Kasumi-1 (cell line): ENCODE measurements around the gene BATF3.

Source experiments
- DNase-seq, 2 experiments: peaks; one replicate each; lab custom pipeline; 2025; lab: John Stamatoyannopoulos, UW

The BATF3 gene

GRCh38 chr1:212703991-212704564, 4.4 kb upstream of the BATF3 start:
- no peak for DNase-seq

DNA sequence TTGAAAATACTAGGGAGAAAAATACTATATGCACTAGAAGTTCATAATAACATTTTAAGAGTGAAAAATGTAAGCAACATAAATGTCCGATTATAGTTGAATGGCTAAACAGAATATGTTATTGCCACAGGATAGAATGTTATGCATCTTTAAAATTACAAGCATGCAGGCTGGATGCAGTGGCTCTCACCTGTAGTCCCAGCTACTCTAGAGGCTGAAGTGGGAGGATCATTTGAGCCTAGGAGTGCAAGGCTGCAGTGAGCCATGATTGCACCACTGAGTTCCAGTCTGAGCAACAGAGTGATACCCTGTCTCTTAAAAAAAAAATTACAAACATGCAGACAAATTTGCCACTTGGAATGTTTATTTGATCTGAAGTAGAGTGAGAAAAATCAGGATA, 3.0 kb upstream of the BATF3 start:
- DNase-seq: no peak

DNA sequence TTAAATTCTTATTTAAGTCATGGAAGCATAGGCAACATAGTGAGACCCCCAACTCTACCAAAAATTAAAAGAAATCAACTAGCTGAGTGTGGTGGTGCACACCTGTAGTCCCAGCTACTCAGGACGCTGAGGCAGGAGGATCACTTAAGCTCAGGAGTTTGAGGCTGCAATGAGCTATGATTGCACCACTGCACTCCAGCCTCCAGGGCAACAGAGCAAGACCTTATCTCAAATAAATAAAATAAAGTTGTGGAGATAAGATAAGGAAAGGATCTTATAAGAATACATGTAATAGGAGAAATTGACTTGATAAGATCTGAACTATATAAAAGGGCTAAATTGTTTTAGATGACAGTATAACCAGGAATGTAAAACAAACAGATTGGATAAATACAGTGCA, 2.3 kb upstream of the BATF3 start:
- DNase-seq: no peak

- DNase-seq: peak in 1 of 2 experiments; percentile 17
Measured at GRCh38 chr1:212700892-212701819, 1.5 kb upstream of the BATF3 start.

- DNase-seq: no peak
Measured at GRCh38 chr1:212700223-212700891, 717 bp upstream of the BATF3 start.

DNA sequence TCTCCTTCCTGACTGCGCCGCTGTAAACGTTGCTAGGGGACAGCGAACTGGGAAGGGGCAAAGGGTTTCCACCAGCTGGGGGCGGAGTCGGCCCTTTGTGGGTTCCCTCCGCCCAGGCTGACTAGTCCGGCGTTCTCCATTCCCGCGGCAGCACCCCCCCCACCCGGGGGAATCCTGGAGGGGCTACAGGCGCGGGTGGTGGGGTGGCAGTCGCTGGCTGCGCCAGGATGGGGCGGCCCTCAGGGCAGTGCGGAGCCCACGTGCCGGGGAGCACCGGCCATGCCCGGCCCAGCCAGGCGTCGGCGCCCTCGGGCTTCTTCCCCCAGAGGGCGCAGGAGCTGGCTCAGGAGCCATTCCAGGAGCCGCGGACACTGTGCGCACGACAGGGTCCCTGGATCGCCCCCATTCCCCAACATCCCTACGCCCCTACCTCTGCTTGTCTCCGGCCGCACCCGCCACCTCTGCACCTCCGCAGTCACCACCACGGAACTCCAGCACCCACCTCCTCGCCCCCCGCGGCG, 476 bp downstream of the BATF3 start:
- DNase-seq: peak; percentile 42 to 51

- no peak for DNase-seq
Measured at GRCh38 chr1:212698467-212699103, 1.1 kb downstream of the BATF3 start.

DNA sequence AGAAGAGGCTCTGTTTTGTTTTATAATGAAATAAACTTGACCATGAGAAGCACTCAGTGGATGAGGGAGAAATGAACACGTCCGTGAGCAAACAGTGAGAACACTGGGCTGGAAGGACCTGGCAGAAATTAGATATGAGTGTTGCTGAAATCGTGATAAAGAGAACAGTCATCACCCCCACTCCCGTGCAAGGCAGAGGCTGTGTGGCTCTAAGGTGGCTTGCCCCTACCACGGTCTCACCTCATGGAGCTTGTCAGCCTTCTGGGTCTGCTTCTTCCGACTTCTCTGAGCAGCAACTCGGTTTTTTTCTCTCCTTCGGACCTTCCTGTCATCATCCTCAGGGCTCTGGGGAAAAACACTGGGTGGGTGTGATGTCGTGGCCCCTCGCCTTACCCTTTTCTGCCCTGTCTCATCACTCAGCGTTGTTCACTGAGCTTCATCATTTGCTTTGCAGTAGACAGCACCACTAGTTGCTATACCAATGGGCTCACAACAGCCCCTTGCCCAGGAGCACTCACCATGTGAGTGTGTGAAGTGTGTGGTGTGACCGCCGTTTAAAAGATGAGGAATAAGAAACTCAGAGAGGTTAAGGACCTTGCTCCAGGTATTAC, 2.8 kb downstream of the BATF3 start:
- no peak for DNase-seq

DNA sequence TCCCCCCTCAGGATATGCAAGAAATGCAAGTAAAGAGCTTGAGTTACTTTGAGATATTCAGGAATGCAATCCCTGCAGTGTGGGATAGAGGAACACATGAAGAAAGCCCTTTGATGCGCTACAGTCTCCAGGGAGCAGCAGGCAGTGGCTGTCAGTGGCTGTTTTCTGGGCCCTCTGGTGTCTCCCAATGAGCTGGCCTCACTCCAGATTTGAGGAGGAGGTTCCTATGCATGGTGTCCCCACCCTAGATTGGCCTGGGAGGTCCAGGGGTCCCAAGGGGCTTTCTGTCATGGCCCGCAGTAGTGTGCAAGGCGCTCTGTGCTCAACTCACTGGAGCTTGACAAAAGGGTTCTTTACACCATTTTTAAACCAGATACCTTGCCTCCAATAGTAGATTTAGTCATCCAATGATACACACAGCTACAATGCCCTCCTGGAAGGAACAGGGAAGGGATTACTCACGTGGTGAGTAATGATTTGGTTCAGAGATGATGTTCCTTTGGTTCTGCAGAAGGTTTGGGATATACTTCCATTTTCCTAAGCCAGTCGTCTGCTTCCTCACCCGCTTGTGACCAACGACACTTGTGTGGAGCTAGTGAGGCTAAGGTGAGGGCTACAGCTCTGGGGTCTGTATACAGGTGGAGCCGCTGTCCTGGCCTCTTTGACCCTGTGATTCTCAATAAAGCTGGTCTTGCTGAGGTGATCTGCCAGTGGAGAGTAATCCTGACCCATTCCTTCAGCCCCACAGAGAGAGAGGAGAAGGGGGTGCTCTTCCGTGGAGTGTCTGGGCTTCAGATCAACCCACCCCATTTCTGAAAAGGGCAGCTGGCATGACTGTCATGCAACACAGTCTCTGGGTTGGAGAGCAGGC, 6.6 kb downstream of the BATF3 start:
- DNase-seq: no peak

DNA sequence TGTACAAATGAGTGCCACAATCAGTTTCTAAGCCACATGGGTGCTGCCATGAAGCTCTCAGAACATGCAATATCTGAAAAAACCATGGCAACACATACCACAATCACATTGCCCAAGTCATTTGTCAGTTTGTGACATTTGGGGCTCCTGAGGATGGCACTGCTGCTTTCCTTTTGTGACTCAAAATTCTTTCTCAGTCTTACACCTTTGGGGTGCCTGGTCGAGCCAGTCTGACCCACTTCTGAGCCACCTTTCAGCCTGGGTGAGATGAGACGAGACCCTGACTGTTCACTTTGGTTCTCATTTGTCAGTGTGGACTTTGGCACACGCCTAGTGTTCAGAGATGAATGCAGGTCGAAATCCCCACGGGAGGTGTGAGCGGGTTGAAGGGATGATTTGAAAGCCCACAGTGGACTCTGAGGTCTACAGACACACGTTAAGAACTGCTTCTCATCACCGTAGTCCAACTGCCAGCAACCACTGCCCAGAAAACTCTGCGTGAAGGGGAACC, 8.0 kb downstream of the BATF3 start:
- no peak for DNase-seq

DNA sequence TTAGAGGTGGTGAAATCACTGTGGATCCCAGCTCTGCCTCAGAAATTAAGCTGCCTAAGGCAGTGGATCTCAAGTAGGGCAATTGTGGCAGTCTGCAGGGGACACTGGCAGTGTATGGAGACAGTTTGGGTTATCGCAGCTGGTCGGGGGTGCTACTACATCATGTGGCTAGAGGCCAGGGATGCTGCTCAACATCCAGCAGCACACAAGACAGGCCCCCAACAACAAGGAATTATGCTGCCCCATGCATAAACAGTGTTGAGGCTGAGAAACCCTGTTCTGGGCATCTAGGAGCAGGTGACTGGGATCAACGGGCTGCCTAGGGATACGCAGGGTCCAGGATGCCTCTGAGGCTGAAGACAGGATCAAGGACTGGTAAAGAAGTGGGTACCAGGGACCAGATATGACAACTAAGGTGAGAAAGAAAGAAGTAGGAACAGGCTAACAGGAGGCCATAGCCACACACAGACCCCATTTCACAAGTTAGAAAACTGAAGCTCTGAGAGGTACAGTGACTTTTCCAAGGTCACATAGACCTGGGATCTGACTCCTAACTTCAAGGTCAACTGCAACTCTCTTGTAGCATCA, 8.7 kb downstream of the BATF3 start:
- DNase-seq: no peak

DNA sequence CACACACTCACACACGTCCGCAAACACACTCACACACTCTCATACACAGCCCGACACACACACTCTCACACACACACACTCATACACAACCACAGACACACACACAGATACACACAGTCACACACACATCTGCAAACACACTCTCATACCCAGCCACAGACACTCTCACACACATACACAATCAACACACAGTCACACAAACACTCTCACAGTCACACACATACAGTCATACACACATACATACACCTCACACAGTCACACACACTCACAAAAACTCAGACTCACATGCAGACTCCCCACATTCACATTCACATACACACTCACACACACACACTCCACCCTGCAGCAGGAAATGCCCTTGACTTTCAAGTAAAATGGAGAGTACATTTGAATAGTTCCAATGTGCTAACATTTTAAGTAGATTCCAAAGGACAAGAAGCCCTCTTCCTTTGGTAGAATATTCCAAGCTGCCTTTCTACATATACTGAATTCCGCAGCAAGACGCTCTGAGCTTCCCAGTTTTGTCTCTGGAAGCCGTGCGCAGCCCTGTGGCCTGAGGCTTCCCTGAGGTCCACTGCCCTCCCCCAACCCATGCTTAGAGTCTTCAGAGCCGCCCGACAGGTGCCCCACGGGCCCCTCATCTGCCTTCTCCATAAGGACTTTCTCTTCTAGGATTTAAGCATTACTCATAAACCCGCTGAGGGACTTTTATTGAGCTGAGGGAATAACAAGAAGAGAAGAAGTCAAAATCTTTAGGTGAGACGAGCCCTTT, 9.7 kb downstream of the BATF3 start:
- DNase-seq: no peak

GRCh38 chr1:212689196-212689725, 10.4 kb downstream of the BATF3 start:
- no peak for DNase-seq

- DNase-seq: no peak
Measured at GRCh38 chr1:212688341-212689047, 11.1 kb downstream of the BATF3 start.

- no peak for DNase-seq
Measured at GRCh38 chr1:212687811-212688210, 11.8 kb downstream of the BATF3 start.

DNA sequence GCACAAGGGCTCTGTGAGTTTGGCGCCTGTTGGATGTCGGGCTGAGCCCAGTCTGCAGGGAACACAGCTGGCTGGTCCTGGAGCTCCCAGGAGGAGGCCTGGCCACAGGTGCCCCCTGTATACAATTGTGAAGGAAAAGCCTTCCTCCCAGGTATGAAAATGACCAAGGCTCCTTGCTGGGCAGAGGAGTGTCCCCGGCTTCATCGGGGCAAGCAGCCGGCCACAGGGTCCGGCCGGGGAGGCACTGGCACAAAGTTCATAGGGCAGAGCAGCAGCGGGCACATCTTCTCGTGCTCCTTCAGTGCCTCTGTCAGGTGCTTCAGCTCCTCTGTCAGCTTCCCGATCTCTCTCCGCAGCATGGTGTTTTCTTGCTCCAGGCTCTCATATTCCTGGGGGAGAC, 13.0 kb downstream of the BATF3 start:
- no peak for DNase-seq

DNA sequence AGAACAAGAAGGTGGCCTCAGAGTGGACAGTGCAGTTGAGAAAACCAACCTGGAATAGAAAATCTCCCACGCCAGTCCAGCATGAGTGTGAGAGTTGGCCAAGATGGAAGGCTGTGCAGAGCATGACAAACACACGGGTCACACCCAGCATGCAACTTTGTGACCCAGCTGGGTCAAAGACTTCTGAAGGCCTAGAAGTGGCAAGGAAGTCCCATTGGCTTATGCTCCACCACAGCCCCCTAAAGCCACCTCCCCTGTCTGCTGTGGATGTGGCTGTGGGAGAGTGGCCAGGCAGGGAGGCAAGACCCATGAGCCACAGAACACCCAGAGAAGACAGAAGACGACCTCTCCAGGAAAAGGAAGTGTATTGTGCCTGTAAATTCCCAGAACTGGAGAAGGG, 13.6 kb downstream of the BATF3 start:
- DNase-seq: no peak

DNA sequence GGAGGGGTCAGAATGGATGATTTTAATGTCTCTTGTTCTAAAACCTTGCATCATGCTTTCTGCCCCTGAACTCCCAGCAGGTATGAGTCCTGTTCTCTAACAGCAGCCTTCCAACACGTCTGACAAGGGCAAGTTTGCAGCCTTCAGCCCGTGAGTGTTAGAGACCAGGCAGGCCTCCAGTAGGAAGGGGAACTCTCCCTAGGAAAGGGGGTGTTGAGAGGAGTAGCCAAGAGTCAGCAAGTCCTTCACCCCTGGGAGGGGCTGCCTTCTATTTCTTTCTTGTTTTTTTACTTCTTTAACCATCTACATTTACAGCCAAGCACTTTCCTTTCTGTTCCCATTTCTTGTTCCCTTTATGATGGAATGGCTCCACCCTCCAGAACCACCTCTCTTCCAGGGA, 14.2 kb downstream of the BATF3 start:
- no peak for DNase-seq
